GM12865 (cell line): ENCODE data around the gene CPTP.

ENCODE experiments used
- DNase-seq: peaks from one replicate; pipeline ENCODE4 v3.0.0; 2010; ENCODE audit warnings: low read depth
- H3K4me3 ChIP-seq: 2 replicates; pipeline ENCODE4 v1.5.1; 2011; ENCODE audit warnings: mild to moderate bottlenecking, low read depth, low read length, control low read depth
- CTCF ChIP-seq: IDR thresholded peaks from 2 replicates; pipeline ENCODE4 v1.5.1; 2011; ENCODE audit warnings: low read length, control low read depth, low read depth, inconsistent platforms; ENCODE audit not compliant: insufficient read depth; ENCODE audit errors: missing control alignments

The CPTP gene

GRCh38 chr1:1286313-1287261 lies 38.0 kb upstream of the CPTP start:
- DNase-seq = no peak

GRCh38 chr1:1287288-1288110 lies 37.1 kb upstream of the CPTP start:
- no peak for TF ChIP-seq CTCF
- DNase-seq = no peak
- H3K4me3 ChIP-seq = no peak overlapping the region

More at GRCh38 chr1:1286313-1287261, 38.0 kb upstream of the CPTP start:
- no peak for TF ChIP-seq CTCF
- no peak overlapping the region for H3K4me3 ChIP-seq

GRCh38 chr1:1290238-1290731 lies 34.3 kb upstream of the CPTP start:
- no peak for DNase-seq
- TF ChIP-seq CTCF = peak; percentile 25
- H3K4me3 ChIP-seq = no peak overlapping the region

- no peak for TF ChIP-seq CTCF
- no peak for DNase-seq
- no peak overlapping the region for H3K4me3 ChIP-seq
These were observed 33.5 kb upstream of the CPTP start for GRCh38 chr1:1291023-1291528.

- DNase-seq = peak; percentile 84
- peak; percentile 76 for TF ChIP-seq CTCF
These were observed 32.8 kb upstream of the CPTP start for GRCh38 chr1:1291548-1292441.

GRCh38 chr1:1292442-1292779 lies 32.2 kb upstream of the CPTP start:
- DNase-seq = no peak
- H3K4me3 ChIP-seq = no peak overlapping the region
- TF ChIP-seq CTCF = no peak

More at GRCh38 chr1:1291548-1292441, 32.8 kb upstream of the CPTP start:
- no peak overlapping the region for H3K4me3 ChIP-seq
